Measurements from ENCODE around the gene TRPM8.

DNA sequence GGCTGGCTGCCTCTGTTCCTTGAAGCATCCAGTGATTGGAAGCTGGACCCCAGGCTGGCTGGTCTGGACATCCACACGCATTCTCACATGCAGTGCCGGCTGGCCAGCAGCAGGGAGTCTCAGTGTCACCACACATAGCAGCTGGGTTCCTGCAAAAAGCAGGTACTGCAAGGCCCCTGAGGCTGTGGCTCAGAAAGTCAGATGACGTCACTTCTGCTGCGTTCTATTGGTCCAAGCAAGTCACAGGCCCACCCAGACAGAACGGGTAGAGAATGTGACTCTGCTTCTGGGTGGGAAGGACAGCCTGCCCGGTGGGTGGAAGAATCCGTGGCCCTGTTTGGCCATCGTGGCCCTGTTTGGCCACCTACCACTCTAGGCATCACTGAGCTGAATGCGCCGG lies 82.0 kb downstream of the TRPM8 start:
- TF ChIP-seq POLR2A (IDR thresholded peaks at IDR 0.05) (no peak), EP300 (IDR thresholded peaks at IDR 0.05) (no peak)

Data from ovary (tissue), 1 donor.